Ishikawa (cell line): ENCODE results near the gene FAM81B.

Experiments used
- EP300 ChIP-seq: IDR thresholded peaks from 2 replicates; pipeline ENCODE4 v1.6.1; 2012; ENCODE audit warnings: borderline replicate concordance
- MAX ChIP-seq: IDR thresholded peaks from 2 replicates; pipeline ENCODE4 v1.6.1; 2012
- RAD21 ChIP-seq: IDR thresholded peaks from 2 replicates; pipeline ENCODE4 v1.6.1; 2012; ENCODE audit warnings: low read depth
- REST ChIP-seq: IDR thresholded peaks from 2 replicates; pipeline ENCODE4 v1.6.1; 2012; ENCODE audit warnings: low read depth, mild to moderate bottlenecking
- YY1 ChIP-seq: IDR thresholded peaks from 2 replicates; pipeline ENCODE4 v1.6.1; 2012; ENCODE audit warnings: low read depth
- ZBTB7A ChIP-seq: IDR thresholded peaks from 2 replicates; pipeline ENCODE4 v1.6.1; 2012; ENCODE audit warnings: low read depth

DNA sequence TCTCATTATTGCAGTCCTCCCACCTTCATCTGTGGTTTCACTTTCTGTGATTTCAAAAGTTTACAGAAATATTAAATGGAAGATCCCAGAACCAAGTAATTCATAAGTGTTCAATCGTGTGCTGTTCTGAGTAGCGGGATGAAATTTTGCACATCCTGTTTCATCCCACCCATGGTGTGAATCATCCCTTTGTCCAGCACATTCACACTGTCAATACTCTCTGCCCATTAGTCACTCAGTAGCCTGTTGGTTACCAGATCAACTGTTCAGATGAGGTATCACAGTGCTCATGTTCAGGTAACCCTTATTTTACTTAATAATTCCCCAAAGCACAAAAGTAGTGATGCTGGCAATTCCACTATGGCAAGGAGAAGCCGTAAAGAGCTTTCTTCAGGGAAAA, 26.8 kb downstream of the FAM81B start:
- TF ChIP-seq REST (no peak), RAD21 (no peak), YY1 (no peak), EP300 (no peak), MAX (no peak), ZBTB7A (no peak)
